Keratinocyte (primary cell): ENCODE results near the gene SMYD3. TPM values are rescaled to one million over a fixed set of nuclear protein-coding genes. Genes with fewer than 3 reads are reported as not detected.

Source experiments
- DNase-seq: peaks from one replicate; pipeline ENCODE4 v3.0.0-alpha.2; 2011; ENCODE audit warnings: low read depth, missing footprints, low spot score
- FAIRE-seq: peaks from 2 replicates; lab custom pipeline; 2011; peaks lifted over from hg19 to GRCh38; lab: Jason Lieb, UNC
- H2AFZ ChIP-seq: 2 replicates; pipeline ENCODE4 v1.6.0; 2012; ENCODE audit warnings: low read length, control low read depth, inconsistent platforms; ENCODE audit not compliant: control insufficient read depth
- H3K27ac ChIP-seq: 2 replicates; pipeline ENCODE4 v1.5.1; 2011; ENCODE audit warnings: low read length; ENCODE audit not compliant: control insufficient read depth, insufficient read depth
- H3K27me3 ChIP-seq: 3 replicates; pipeline ENCODE4 v1.6.0; 2011; ENCODE audit warnings: low read length; ENCODE audit not compliant: control insufficient read depth, insufficient read depth; ENCODE audit errors: extremely low read depth
- H3K36me3 ChIP-seq, 2 experiments: 2 replicates in 1 of 2; 3 replicates in 1 of 2; pipeline ENCODE4 v1.5.1; 2011; ENCODE audit warnings: low read length in 2 of 2, mild to moderate bottlenecking in 1 of 2; ENCODE audit not compliant: control insufficient read depth in 2 of 2, insufficient read depth in 2 of 2; ENCODE audit errors: extremely low read depth in 1 of 2
- H3K4me1 ChIP-seq: 3 replicates; pipeline ENCODE4 v1.5.1; 2011; ENCODE audit warnings: low read length; ENCODE audit not compliant: control insufficient read depth, insufficient read depth; ENCODE audit errors: extremely low read depth
- H3K4me2 ChIP-seq: 3 replicates; pipeline ENCODE4 v1.6.0; 2011; ENCODE audit warnings: low read depth, low read length; ENCODE audit not compliant: control insufficient read depth, insufficient read depth; ENCODE audit errors: extremely low read depth
- H3K4me3 ChIP-seq, 3 experiments: fragments of 200-600 bp in 1 of 3; sonication (generic) in 1 of 3; 2 replicates in 2 of 3; 3 replicates in 1 of 3; pipeline ENCODE4 v1.5.1; 2011 to 2016; ENCODE audit warnings: low read length in 3 of 3, mild to moderate bottlenecking in 3 of 3, control low read depth in 2 of 3, inconsistent platforms in 1 of 3, low read depth in 1 of 3, mixed read lengths in 1 of 3, mixed run types in 1 of 3, moderate library complexity in 1 of 3; ENCODE audit not compliant: control insufficient read depth in 2 of 3, insufficient read depth in 2 of 3; ENCODE audit errors: extremely low read depth in 1 of 3
- H3K79me2 ChIP-seq: 2 replicates; pipeline ENCODE4 v1.6.0; 2012; ENCODE audit warnings: low read length; ENCODE audit not compliant: control insufficient read depth, insufficient read depth
- H3K9ac ChIP-seq: 3 replicates; pipeline ENCODE4 v1.6.0; 2011; ENCODE audit warnings: low read length; ENCODE audit not compliant: control insufficient read depth, insufficient read depth; ENCODE audit errors: extremely low read depth
- H3K9me1 ChIP-seq: 3 replicates; pipeline ENCODE4 v1.6.0; 2011; ENCODE audit warnings: low read length; ENCODE audit not compliant: control insufficient read depth, insufficient read depth; ENCODE audit errors: extremely low read depth
- H3K9me3 ChIP-seq: 2 replicates; pipeline ENCODE4 v1.5.1; 2012; ENCODE audit warnings: low read depth, low read length; ENCODE audit not compliant: control insufficient read depth
- H4K20me1 ChIP-seq: 3 replicates; pipeline ENCODE4 v1.6.0; 2011; ENCODE audit warnings: low read length; ENCODE audit not compliant: control insufficient read depth, insufficient read depth; ENCODE audit errors: extremely low read depth
- CTCF ChIP-seq, 3 experiments: IDR thresholded peaks in 1 of 3; conservative IDR thresholded peaks in 1 of 3; optimal IDR thresholded peaks in 1 of 3; 2 replicates in 2 of 3; 3 replicates in 1 of 3; pipeline versions ENCODE3 to v1.5.1; 2011; ENCODE audit warnings: low read length in 3 of 3, mild to moderate bottlenecking in 3 of 3, moderate library complexity in 2 of 3, control low read depth in 1 of 3, inconsistent platforms in 1 of 3; ENCODE audit not compliant: insufficient read depth in 2 of 3; ENCODE audit errors: extremely low read depth in 1 of 3
- EZH2 ChIP-seq: IDR thresholded peaks from one replicate; pipeline ENCODE4 v1.6.1; 2012; ENCODE audit warnings: inconsistent platforms, mild to moderate bottlenecking, low read length, moderate library complexity
- dilution Hi-C: fragments of 300-500 bp; cut with MboI; formaldehyde crosslinking; loops from one replicate; pipeline ENCODE4 v1.7.0; 2020; ENCODE audit warnings: low sequenced_read_pairs; ENCODE audit not compliant: extremely low pct_ligation_motif_present
- polyA plus RNA-seq, 5 experiments: library from polyadenylated mRNA; depleted of rRNA in 3 of 5; stranded (reverse) in 3 of 5; stranded (forward) in 1 of 5; unstranded in 1 of 5; fragments of >200 nt; gene quantifications; 1 replicate in 1 of 5; 2 replicates in 3 of 5; 3 replicates in 1 of 5; pipeline versions ENCODE4 v1.2.1 to v1.2.3, GENCODE V29; 2011 to 2012; ENCODE audit warnings: missing spikeins in 2 of 5, low read depth in 1 of 5, low replicate concordance in 1 of 5

The SMYD3 gene
- polyA plus RNA-seq, 1 donor (not counting 4 experiments of a cell fraction or from before 2014, with no cell fraction given), result 31.0 TPM

DNA sequence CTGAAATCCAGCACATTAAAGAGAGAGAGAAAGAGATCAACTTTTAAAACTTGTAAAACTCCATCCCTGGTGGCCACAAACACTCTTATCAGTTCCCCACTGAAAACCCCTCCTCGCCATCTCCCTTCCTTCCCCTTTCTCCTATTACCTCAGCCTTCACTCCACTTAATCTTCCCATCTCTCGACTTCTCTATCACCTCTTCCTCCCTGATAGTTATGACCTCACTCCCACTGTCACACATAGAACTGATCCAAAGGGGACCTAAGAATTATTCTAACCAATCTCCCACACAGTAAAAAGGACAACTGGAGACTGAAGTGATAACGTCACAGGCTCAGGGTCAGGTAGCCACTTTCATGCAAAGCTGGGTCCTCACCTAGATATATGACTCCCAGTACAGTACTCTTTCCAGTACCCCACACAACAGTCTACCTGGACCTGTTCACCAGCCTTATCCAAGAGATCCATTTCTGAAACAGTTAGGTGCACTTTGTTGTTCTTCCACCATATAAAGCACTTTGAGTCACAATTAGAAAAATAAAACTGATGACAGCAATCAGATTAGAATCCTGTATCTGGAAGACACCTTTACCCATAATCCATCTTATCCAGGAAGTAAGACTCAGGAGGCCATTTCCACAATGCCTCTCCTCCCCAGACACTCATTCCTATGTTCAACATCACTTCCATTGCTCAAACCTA, 324.8 kb downstream of the SMYD3 start:
- no peaks in the 10 kb centered on the region for H3K79me2 ChIP-seq
- DNase-seq (no peak), FAIRE-seq (no peak)
- H2AFZ ChIP-seq, result no peak overlapping the region
- H3K9ac ChIP-seq, result no peak overlapping the region
- H3K4me1 ChIP-seq, result no peaks in the 10 kb centered on the region
- H3K27ac ChIP-seq, result no peak overlapping the region
- H3K36me3 ChIP-seq, result no peaks in the 10 kb centered on the region
- no peaks in the 10 kb centered on the region for H4K20me1 ChIP-seq
- no peak overlapping the region for H3K4me3 ChIP-seq
- TF ChIP-seq EZH2, result no peak
- no peak for TF ChIP-seq CTCF (optimal IDR thresholded peaks at IDR 0.05 in 1 of 3, IDR thresholded peaks at IDR 0.05 in 1 of 3, conservative IDR thresholded peaks at IDR 0.05 in 1 of 3; ENCODE audit: extremely low read depth in 1 of 3, insufficient read depth in 2 of 3, low read length in 3 of 3)
- H3K9me1 ChIP-seq, result no peaks in the 10 kb centered on the region
- H3K27me3 ChIP-seq, result no peaks in the 10 kb centered on the region
- dilution Hi-C loops, result no loop called here
- H3K4me2 ChIP-seq, result no peak overlapping the region
- H3K9me3 ChIP-seq, result no peaks in the 10 kb centered on the region

DNA sequence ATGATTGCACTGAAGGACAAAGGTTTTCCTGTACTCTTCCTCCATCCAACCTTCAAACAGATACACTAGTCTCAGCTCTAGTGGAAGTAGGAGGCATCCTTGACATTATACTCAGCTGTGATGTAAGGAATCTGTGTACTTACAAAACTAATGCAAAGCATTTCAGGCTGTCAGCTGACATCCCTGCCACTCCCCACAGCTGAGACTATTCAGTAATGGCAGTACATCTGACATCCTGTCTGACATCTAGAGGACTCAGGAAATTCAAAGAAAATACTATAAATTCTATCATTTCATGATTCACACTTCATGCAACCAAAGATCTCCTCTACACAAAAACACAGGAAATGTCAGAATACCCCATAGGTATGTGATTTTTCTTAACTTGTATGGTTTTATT, 325.8 kb downstream of the SMYD3 start:
- Histone ChIP-seq H2AFZ (no peak overlapping the region), H3K4me2 (no peak overlapping the region), H4K20me1 (no peaks in the 10 kb centered on the region), H3K27me3 (no peaks in the 10 kb centered on the region), H3K9me3 (no peaks in the 10 kb centered on the region), H3K9me1 (no peaks in the 10 kb centered on the region), H3K79me2 (no peaks in the 10 kb centered on the region), H3K4me1 (no peaks in the 10 kb centered on the region), H3K27ac (no peak overlapping the region), H3K36me3 (no peaks in the 10 kb centered on the region), H3K9ac (no peak overlapping the region), H3K4me3 (no peak overlapping the region)
- no peak for FAIRE-seq
- DNase-seq, result no peak
- TF ChIP-seq CTCF (optimal IDR thresholded peaks at IDR 0.05 in 1 of 3, IDR thresholded peaks at IDR 0.05 in 1 of 3, conservative IDR thresholded peaks at IDR 0.05 in 1 of 3; ENCODE audit: extremely low read depth in 1 of 3, insufficient read depth in 2 of 3, low read length in 3 of 3), result no peak
- TF ChIP-seq EZH2, result no peak
- dilution Hi-C loops, result no loop called here
